CD14-positive monocyte (primary cell): ENCODE data around the gene ROR1. TPM values are rescaled to one million over a fixed set of nuclear protein-coding genes. Genes with fewer than 3 reads are reported as not detected.

Experiments
- DNase-seq, 3 donors: peaks; one replicate each; pipeline ENCODE4 v3.0.0-alpha.2; 2011 to 2022
- H2AFZ ChIP-seq: 2 replicates; pipeline ENCODE4 v1.6.0; 2012; ENCODE audit warnings: mild to moderate bottlenecking, low read depth, low read length, inconsistent platforms; ENCODE audit not compliant: insufficient read depth, poor library complexity, severe bottlenecking
- H3K27ac ChIP-seq, 2 donors: 1 replicate in 1 of 2; 2 replicates in 1 of 2; pipeline ENCODE4 v1.5.1; 2012 to 2013; ENCODE audit warnings: low read length in 2 of 2, control low read depth in 1 of 2, inconsistent platforms in 1 of 2, low read depth in 1 of 2, mild to moderate bottlenecking in 1 of 2
- H3K27me3 ChIP-seq, 2 donors: one replicate each; pipeline versions ENCODE4 v1.6.0 to v1.6.1; 2011 to 2013; ENCODE audit warnings: low read length in 2 of 2; ENCODE audit not compliant: control insufficient read depth in 2 of 2, insufficient read depth in 2 of 2
- H3K36me3 ChIP-seq, 2 donors: replicated peaks in 1 of 2; 1 replicate in 1 of 2; 2 replicates in 1 of 2; pipeline versions ENCODE4 v1.5.1 to v1.6.1; 2012 to 2013; ENCODE audit warnings: low read length in 2 of 2, control low read depth in 1 of 2, inconsistent platforms in 1 of 2, mild to moderate bottlenecking in 1 of 2; ENCODE audit not compliant: insufficient read depth in 2 of 2, control insufficient read depth in 1 of 2
- H3K4me1 ChIP-seq, 2 donors: 1 replicate in 1 of 2; 2 replicates in 1 of 2; pipeline versions ENCODE4 v1.5.1 to v1.6.1; 2012 to 2013; ENCODE audit warnings: low read length in 2 of 2, control low read depth in 1 of 2, inconsistent platforms in 1 of 2, mild to moderate bottlenecking in 1 of 2, moderate library complexity in 1 of 2; ENCODE audit not compliant: insufficient read depth in 2 of 2, control insufficient read depth in 1 of 2
- H3K4me2 ChIP-seq: replicated peaks from 2 replicates; pipeline ENCODE3; 2012; ENCODE audit warnings: low read length, moderate library complexity, mild to moderate bottlenecking; ENCODE audit not compliant: poor library complexity, severe bottlenecking; ENCODE audit errors: extremely low read depth
- H3K4me3 ChIP-seq, 3 experiments: fragments of 200-600 bp in 1 of 3; sonication (generic) in 1 of 3; replicated peaks in 1 of 3; 1 replicate in 2 of 3; 2 replicates in 1 of 3; pipeline ENCODE4 v1.5.1; 2011 to 2013; ENCODE audit warnings: low read length in 3 of 3, mild to moderate bottlenecking in 3 of 3, control low read depth in 2 of 3, low read depth in 2 of 3, inconsistent platforms in 1 of 3, moderate library complexity in 1 of 3
- H3K79me2 ChIP-seq: 2 replicates; pipeline ENCODE4 v1.6.0; 2012; ENCODE audit warnings: mild to moderate bottlenecking, control low read depth, inconsistent platforms, low read length, moderate library complexity; ENCODE audit not compliant: insufficient read depth
- H3K9ac ChIP-seq: 2 replicates; pipeline ENCODE4 v1.6.0; 2017; ENCODE audit warnings: low read length, mild to moderate bottlenecking; ENCODE audit not compliant: insufficient read depth, poor library complexity, severe bottlenecking
- H3K9me3 ChIP-seq, 2 donors: replicated peaks in 1 of 2; 1 replicate in 1 of 2; 2 replicates in 1 of 2; pipeline versions ENCODE4 v1.5.1 to v1.6.1; 2012 to 2013; ENCODE audit warnings: low read length in 2 of 2, control low read depth in 1 of 2; ENCODE audit not compliant: control insufficient read depth in 1 of 2, insufficient read depth in 1 of 2
- H4K20me1 ChIP-seq: 2 replicates; pipeline ENCODE4 v1.6.0; 2012; ENCODE audit warnings: mild to moderate bottlenecking, low read length, control low read depth, moderate library complexity; ENCODE audit not compliant: insufficient read depth
- H3K27ac Mint-ChIP-seq, 7 donors: one replicate each; pipeline ENCODE4 v1.8.0; 2020; ENCODE audit warnings: mild to moderate bottlenecking in 7 of 7, mixed read lengths in 7 of 7, moderate library complexity in 6 of 7, inconsistent platforms in 2 of 7
- H3K27me3 Mint-ChIP-seq, 3 donors: one replicate each; pipeline ENCODE4 v1.8.0; 2021 to 2022; ENCODE audit warnings: low read depth in 3 of 3, mild to moderate bottlenecking in 3 of 3, mixed read lengths in 3 of 3, moderate library complexity in 3 of 3, inconsistent platforms in 1 of 3
- H3K36me3 Mint-ChIP-seq, 2 donors: one replicate each; pipeline ENCODE4 v1.8.0; 2020; ENCODE audit warnings: mixed read lengths in 2 of 2, inconsistent platforms in 1 of 2, mild to moderate bottlenecking in 1 of 2
- H3K4me1 Mint-ChIP-seq: one replicate; pipeline ENCODE4 v1.8.0; 2020; ENCODE audit warnings: mild to moderate bottlenecking, mixed read lengths
- H3K4me3 Mint-ChIP-seq, 2 donors: one replicate each; pipeline ENCODE4 v1.8.0; 2020; ENCODE audit warnings: mild to moderate bottlenecking in 2 of 2, mixed read lengths in 2 of 2, moderate library complexity in 1 of 2
- H3K9me3 Mint-ChIP-seq, 7 donors: one replicate each; pipeline ENCODE4 v1.8.0; 2020 to 2022; ENCODE audit warnings: mixed read lengths in 7 of 7, mild to moderate bottlenecking in 6 of 7, moderate library complexity in 6 of 7, inconsistent platforms in 2 of 7
- WGBS: methylation state at CpG from one replicate; pipeline ENCODE4 v1.1.5; 2013; ENCODE audit warnings: missing lambda C conversion rate; ENCODE audit not compliant: insufficient coverage; 5-methylcytosine and 5-hydroxymethylcytosine counted together
- intact Hi-C, 2 donors: fragments of 100-400 bp; cut with micrococcal nuclease; formaldehyde crosslinking; loops; one replicate each; pipeline versions ENCODE4 v1.15.0 to v1.15.1; 2023
- polyA plus RNA-seq, 3 donors: library from polyadenylated mRNA; depleted of rRNA in 1 of 3; unstranded in 2 of 3; stranded (reverse) in 1 of 3; fragments of 300-500 nt in 2 of 3; fragments of >200 nt in 1 of 3; fragmentation: Illumina TruSeq in 2 of 3; gene quantifications; 1 replicate in 2 of 3; 2 replicates in 1 of 3; pipeline ENCODE4 v1.2.3, GENCODE V29; 2012 to 2021
- TF ChIP-seq, protein P1 (sequence below): fragments of 200-600 bp; IDR thresholded peaks from one replicate; pipeline ENCODE4 v1.8.0; 2022; ENCODE audit warnings: antibody characterized with exemption, mild to moderate bottlenecking

Gene ROR1
- polyA plus RNA-seq, 3 donors, result not detected

DNA sequence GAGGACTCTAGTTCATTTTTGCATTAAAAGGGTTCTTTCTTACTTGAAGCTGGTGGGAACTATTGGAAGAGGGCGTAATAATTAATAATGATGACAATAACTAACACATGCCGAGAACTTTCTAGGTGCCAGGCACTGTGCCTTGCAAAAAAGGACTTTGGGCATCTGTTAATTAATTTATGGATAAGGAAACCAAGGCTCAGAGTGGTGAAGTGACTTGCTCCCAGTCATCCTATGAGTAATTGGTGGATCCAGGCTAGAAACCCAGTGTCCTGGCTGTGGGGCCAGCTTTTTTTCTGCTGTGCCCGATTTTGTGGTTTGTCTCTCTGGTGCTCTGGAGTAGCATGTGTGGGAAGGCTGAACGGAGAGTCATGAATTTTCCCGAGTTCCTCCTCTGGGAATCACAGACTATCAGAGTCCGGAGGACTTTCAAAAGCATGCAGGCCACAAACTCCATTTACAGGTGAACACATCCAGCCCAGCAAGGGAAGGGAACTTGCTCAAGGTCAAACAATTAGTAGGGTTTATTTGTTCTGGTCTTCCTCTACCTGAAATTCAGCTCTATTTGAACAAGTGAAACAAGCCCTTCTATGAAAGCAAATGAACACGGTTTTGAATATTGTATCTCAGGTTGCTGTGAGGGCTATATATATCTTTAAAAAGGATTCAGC lies 23.4 kb downstream of the ROR1 start:
- H3K4me2 ChIP-seq, result no peak overlapping the region
- intact Hi-C loops, result no loop called here
- Mint-ChIP-seq H3K4me3 (no peak overlapping the region), H3K4me1 (no peaks in the 10 kb centered on the region), H3K27me3 (peaks cover 4 to 5% (median 4%) of the 10 kb centered on the region in 3 donors), H3K9me3 (peaks cover 0 to 3% (median 0%) of the 10 kb centered on the region in 7 donors), H3K36me3 (no peaks in the 10 kb centered on the region), H3K27ac (no peak overlapping the region)
- H2AFZ ChIP-seq, result no peak overlapping the region
- no peaks in the 10 kb centered on the region for H3K79me2 ChIP-seq
- no peaks in the 10 kb centered on the region for H3K4me1 ChIP-seq
- DNase-seq, result no peak
- WGBS, result 80% methylated on average over 1 of the region's 7 CpGs
- no peak overlapping the region for H3K9ac ChIP-seq
- H4K20me1 ChIP-seq, result no peaks in the 10 kb centered on the region
- no peaks in the 10 kb centered on the region for H3K27me3 ChIP-seq
- H3K27ac ChIP-seq, result no peak overlapping the region
- no peaks in the 10 kb centered on the region for H3K36me3 ChIP-seq
- H3K9me3 ChIP-seq, result no peaks in the 10 kb centered on the region
- no peak overlapping the region for H3K4me3 ChIP-seq
- TF ChIP-seq, protein P1, sequence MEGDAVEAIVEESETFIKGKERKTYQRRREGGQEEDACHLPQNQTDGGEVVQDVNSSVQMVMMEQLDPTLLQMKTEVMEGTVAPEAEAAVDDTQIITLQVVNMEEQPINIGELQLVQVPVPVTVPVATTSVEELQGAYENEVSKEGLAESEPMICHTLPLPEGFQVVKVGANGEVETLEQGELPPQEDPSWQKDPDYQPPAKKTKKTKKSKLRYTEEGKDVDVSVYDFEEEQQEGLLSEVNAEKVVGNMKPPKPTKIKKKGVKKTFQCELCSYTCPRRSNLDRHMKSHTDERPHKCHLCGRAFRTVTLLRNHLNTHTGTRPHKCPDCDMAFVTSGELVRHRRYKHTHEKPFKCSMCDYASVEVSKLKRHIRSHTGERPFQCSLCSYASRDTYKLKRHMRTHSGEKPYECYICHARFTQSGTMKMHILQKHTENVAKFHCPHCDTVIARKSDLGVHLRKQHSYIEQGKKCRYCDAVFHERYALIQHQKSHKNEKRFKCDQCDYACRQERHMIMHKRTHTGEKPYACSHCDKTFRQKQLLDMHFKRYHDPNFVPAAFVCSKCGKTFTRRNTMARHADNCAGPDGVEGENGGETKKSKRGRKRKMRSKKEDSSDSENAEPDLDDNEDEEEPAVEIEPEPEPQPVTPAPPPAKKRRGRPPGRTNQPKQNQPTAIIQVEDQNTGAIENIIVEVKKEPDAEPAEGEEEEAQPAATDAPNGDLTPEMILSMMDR, result no peak

DNA sequence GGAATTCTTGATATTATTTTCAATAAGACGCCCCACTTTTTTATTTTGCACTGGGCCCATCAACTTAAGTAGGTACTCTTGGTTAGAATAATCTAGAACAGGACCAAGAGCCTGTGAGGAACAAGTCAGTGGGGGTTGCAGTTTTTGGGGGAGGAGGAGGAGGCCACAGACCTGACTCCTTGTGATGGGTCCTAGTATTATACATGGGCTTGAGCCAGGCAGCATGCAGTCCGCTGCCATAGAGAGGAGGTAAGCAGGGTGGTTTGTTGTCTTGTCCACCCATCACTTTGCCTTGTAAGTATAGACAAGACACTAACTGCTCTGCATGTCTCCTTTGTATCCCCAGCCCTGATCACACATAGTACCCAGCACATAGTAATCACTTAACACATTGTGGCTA lies 24.5 kb downstream of the ROR1 start:
- TF ChIP-seq, protein P1, result no peak
- Histone ChIP-seq H3K4me2 (no peak overlapping the region), H4K20me1 (no peaks in the 10 kb centered on the region), H3K27ac (no peak overlapping the region), H3K36me3 (no peaks in the 10 kb centered on the region), H3K27me3 (no peaks in the 10 kb centered on the region), H3K9me3 (no peaks in the 10 kb centered on the region), H3K4me3 (no peak overlapping the region), H3K9ac (no peak overlapping the region), H3K79me2 (no peaks in the 10 kb centered on the region), H2AFZ (no peak overlapping the region), H3K4me1 (no peaks in the 10 kb centered on the region)
- DNase-seq, result no peak
- no peaks in the 10 kb centered on the region for H3K4me1 Mint-ChIP-seq
- no peak overlapping the region for H3K27ac Mint-ChIP-seq
- peaks cover 0 to 3% (median 0%) of the 10 kb centered on the region in 7 donors for H3K9me3 Mint-ChIP-seq
- no peak overlapping the region for H3K4me3 Mint-ChIP-seq
- intact Hi-C loops, result no loop called here
- H3K27me3 Mint-ChIP-seq, result peaks cover 4 to 6% (median 4%) of the 10 kb centered on the region in 3 donors
- H3K36me3 Mint-ChIP-seq, result no peaks in the 10 kb centered on the region
- WGBS, result no CpG with 5 or more reads among the region's 2 CpGs
